ENCODE results near the gene PROK2. TPM values are rescaled to one million over a fixed set of nuclear protein-coding genes. Genes with fewer than 3 reads are reported as not detected.

Gene PROK2
- total RNA-seq, 1 experiment from 2014 or later, result not detected

GRCh38 chr3:71797455-71797854 lies 12.5 kb upstream of the PROK2 start:
- no peaks in the 10 kb centered on the region for H3K79me2 ChIP-seq (ENCODE audit: low read length)

DNA sequence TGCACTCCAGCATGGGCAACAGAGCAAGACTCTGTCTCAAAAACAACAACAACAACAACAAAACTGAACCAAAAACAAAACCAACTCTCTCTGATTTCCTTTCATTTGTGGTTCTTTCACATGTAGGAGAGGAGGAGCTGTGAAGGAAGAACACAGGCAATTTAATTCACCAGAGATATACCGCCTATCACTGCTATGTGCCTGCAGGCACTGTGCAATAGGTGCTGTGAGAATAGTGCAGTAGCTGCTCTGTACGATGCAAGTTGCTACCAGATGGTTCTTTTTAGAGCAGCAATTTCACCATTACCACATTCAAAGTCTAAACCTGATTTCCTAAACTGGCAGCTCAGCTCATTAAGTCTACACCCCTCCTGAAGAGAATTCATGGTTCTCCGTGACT lies 11.3 kb upstream of the PROK2 start:
- CTCF ChIA-PET, result no interaction called here
- Histone ChIP-seq H3K9me2 (replicated peaks; ENCODE audit: low read length) (no peaks in the 10 kb centered on the region), H3K27ac (ENCODE audit: low read length) (no peak overlapping the region), H3K27me3 (ENCODE audit: low read length) (peaks cover 75% of the 10 kb centered on the region), H3K79me2 (ENCODE audit: low read length) (no peaks in the 10 kb centered on the region), H3K4me2 (ENCODE audit: low read length) (no peak overlapping the region), H3K9me3 (ENCODE audit: low read length) (no peaks in the 10 kb centered on the region), H3K4me3 (ENCODE audit: low read length) (no peak overlapping the region), H3K9ac (ENCODE audit: low read length) (no peak overlapping the region), H3K36me3 (ENCODE audit: low read depth, low read length) (no peaks in the 10 kb centered on the region), H2AFZ (ENCODE audit: low read length) (no peak overlapping the region), H3F3A (ENCODE audit: low read length, unreplicated experiment) (no peaks in the 10 kb centered on the region), H4K20me1 (ENCODE audit: low read length) (no peaks in the 10 kb centered on the region), H3K4me1 (ENCODE audit: insufficient read depth, low read length) (no peaks in the 10 kb centered on the region)
- BruUV-seq (replicated peaks), result no TSS peak
- TF ChIP-seq EZH2 (IDR thresholded peaks at IDR 0.05; ENCODE audit: low read length, unreplicated experiment) (no peak), EZH2phosphoT487 (IDR thresholded peaks at IDR 0.05; ENCODE audit: borderline replicate concordance, low read length) (no peak)
- TF ChIP-seq, protein P1, sequence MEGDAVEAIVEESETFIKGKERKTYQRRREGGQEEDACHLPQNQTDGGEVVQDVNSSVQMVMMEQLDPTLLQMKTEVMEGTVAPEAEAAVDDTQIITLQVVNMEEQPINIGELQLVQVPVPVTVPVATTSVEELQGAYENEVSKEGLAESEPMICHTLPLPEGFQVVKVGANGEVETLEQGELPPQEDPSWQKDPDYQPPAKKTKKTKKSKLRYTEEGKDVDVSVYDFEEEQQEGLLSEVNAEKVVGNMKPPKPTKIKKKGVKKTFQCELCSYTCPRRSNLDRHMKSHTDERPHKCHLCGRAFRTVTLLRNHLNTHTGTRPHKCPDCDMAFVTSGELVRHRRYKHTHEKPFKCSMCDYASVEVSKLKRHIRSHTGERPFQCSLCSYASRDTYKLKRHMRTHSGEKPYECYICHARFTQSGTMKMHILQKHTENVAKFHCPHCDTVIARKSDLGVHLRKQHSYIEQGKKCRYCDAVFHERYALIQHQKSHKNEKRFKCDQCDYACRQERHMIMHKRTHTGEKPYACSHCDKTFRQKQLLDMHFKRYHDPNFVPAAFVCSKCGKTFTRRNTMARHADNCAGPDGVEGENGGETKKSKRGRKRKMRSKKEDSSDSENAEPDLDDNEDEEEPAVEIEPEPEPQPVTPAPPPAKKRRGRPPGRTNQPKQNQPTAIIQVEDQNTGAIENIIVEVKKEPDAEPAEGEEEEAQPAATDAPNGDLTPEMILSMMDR (conservative IDR thresholded peaks at IDR 0.05; ENCODE audit: low read depth, low read length), result no peak
- ATAC-seq, result no peak
- DNase-seq, result no peak
- POLR2A ChIA-PET (ENCODE audit: unreplicated experiment), result no interaction called here
- intact Hi-C loops (cut with micrococcal nuclease), result no loop called here

More at GRCh38 chr3:71797455-71797854, 12.5 kb upstream of the PROK2 start:
- H3K36me3 ChIP-seq (ENCODE audit: low read depth, low read length), result no peaks in the 10 kb centered on the region
- H3K9me3 ChIP-seq (ENCODE audit: low read length), result no peaks in the 10 kb centered on the region
- no peak overlapping the region for H3K27ac ChIP-seq (ENCODE audit: low read length)
- H4K20me1 ChIP-seq (ENCODE audit: low read length), result no peaks in the 10 kb centered on the region
- BruUV-seq (replicated peaks), result no TSS peak
- CTCF ChIA-PET, result no interaction called here
- no peak overlapping the region for H2AFZ ChIP-seq (ENCODE audit: low read length)
- no peak overlapping the region for H3K9ac ChIP-seq (ENCODE audit: low read length)
- TF ChIP-seq EZH2 (IDR thresholded peaks at IDR 0.05; ENCODE audit: low read length, unreplicated experiment), result no peak
- TF ChIP-seq, protein P1 (conservative IDR thresholded peaks at IDR 0.05; ENCODE audit: low read depth, low read length), result no peak
- no peak for TF ChIP-seq EZH2phosphoT487 (IDR thresholded peaks at IDR 0.05; ENCODE audit: borderline replicate concordance, low read length)
- intact Hi-C loops (cut with micrococcal nuclease), result no loop called here
- H3F3A ChIP-seq (ENCODE audit: low read length, unreplicated experiment), result no peaks in the 10 kb centered on the region
- H3K9me2 ChIP-seq (replicated peaks; ENCODE audit: low read length), result no peaks in the 10 kb centered on the region
- peaks cover 85% of the 10 kb centered on the region for H3K27me3 ChIP-seq (ENCODE audit: low read length)
- POLR2A ChIA-PET (ENCODE audit: unreplicated experiment), result no interaction called here
- no peaks in the 10 kb centered on the region for H3K4me1 ChIP-seq (ENCODE audit: insufficient read depth, low read length)
- no peak overlapping the region for H3K4me3 ChIP-seq (ENCODE audit: low read length)
- ATAC-seq (no peak), DNase-seq (no peak)
- no peak overlapping the region for H3K4me2 ChIP-seq (ENCODE audit: low read length)

GRCh38 chr3:71791634-71792033 lies 6.7 kb upstream of the PROK2 start:
- POLR2A ChIA-PET (ENCODE audit: unreplicated experiment), result no interaction called here
- no peak overlapping the region for H3K4me2 ChIP-seq (ENCODE audit: low read length)

More at GRCh38 chr3:71791634-71792033, 6.7 kb upstream of the PROK2 start:
- Histone ChIP-seq H3K36me3 (ENCODE audit: low read depth, low read length) (no peaks in the 10 kb centered on the region), H3K27me3 (ENCODE audit: low read length) (peaks cover 37% of the 10 kb centered on the region), H3K9ac (ENCODE audit: low read length) (no peak overlapping the region), H3K4me1 (ENCODE audit: insufficient read depth, low read length) (no peaks in the 10 kb centered on the region), H4K20me1 (ENCODE audit: low read length) (no peaks in the 10 kb centered on the region), H3K4me3 (ENCODE audit: low read length) (no peak overlapping the region), H3K9me3 (ENCODE audit: low read length) (no peaks in the 10 kb centered on the region), H3K9me2 (replicated peaks; ENCODE audit: low read length) (no peaks in the 10 kb centered on the region), H3K79me2 (ENCODE audit: low read length) (no peaks in the 10 kb centered on the region), H3F3A (ENCODE audit: low read length, unreplicated experiment) (no peaks in the 10 kb centered on the region), H2AFZ (ENCODE audit: low read length) (no peak overlapping the region), H3K27ac (ENCODE audit: low read length) (no peak overlapping the region)
- ATAC-seq (peak; percentile 27; the same call in 1 of the 2 replicates), DNase-seq (peak; percentile 18)
- intact Hi-C loops (cut with micrococcal nuclease), result no loop called here
- TF ChIP-seq EZH2phosphoT487 (IDR thresholded peaks at IDR 0.05; ENCODE audit: borderline replicate concordance, low read length), result no peak
- TF ChIP-seq EZH2 (IDR thresholded peaks at IDR 0.05; ENCODE audit: low read length, unreplicated experiment), result no peak
- BruUV-seq (replicated peaks), result no TSS peak
- CTCF ChIA-PET, result no interaction called here

Measured in PC-3 (cell line).